NCI-H1694 treated with DMSO at 0.1 percent for 48 hours (cell line): ENCODE data around the gene RCE1.
A peak's percentile ranks its signal among the peaks of the same experiment; 100 is the strongest.

Source experiments
- DNase-seq: peaks from one replicate; lab custom pipeline; 2025; lab: John Stamatoyannopoulos, UW

The RCE1 gene

DNA sequence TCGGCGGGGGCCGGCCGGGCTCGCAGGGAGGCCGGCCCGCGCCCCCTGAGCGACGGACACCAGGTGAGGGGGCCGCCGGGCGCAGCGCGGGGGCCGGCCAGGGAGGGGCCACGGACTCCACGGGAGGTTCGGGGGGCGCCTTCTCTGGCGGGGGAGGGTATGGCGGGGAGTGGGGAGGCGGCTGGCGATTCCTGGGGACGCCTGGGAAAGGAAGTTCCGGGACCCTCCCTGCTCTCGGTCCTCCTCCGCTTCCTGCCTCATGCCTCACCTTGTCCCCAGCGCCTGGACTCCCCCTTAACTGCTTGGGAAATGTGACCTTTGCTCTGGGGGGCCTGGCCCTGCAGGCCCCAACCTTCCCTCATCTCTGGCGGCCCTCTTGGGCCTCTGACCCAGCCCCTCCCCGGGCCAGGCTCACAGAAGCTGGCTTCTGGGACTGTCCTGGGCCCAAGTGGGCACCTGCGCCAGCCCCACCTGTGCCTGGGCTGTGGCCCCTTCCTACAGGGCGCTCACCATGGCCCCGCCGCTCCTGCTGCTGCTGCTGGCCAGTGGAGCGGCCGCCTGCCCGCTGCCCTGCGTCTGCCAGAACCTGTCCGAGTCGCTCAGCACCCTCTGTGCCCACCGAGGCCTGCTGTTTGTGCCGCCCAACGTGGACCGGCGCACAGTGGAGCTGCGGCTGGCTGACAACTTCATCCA, 14.1 kb downstream of the RCE1 start:
- no peak for DNase-seq

GRCh38 chr11:66857927-66858185, 14.6 kb downstream of the RCE1 start:
- DNase-seq, result no peak

DNA sequence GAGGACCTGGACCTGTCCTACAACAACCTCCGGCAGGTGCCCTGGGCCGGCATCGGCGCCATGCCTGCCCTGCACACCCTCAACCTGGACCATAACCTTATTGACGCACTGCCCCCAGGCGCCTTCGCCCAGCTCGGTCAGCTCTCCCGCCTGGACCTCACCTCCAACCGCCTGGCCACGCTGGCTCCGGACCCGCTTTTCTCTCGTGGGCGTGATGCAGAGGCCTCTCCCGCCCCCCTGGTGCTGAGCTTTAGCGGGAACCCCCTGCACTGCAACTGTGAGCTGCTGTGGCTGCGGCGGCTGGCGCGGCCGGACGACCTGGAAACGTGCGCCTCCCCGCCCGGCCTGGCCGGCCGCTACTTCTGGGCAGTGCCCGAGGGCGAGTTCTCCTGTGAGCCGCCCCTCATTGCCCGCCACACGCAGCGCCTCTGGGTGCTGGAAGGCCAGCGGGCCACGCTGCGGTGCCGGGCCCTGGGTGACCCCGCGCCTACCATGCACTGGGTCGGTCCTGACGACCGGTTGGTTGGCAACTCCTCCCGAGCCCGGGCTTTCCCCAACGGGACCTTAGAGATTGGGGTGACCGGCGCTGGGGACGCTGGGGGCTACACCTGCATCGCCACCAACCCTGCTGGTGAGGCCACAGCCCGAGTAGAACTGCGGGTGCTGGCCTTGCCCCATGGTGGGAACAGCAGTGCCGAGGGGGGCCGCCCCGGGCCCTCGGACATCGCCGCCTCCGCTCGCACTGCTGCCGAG, 15.1 kb downstream of the RCE1 start:
- no peak for DNase-seq

DNA sequence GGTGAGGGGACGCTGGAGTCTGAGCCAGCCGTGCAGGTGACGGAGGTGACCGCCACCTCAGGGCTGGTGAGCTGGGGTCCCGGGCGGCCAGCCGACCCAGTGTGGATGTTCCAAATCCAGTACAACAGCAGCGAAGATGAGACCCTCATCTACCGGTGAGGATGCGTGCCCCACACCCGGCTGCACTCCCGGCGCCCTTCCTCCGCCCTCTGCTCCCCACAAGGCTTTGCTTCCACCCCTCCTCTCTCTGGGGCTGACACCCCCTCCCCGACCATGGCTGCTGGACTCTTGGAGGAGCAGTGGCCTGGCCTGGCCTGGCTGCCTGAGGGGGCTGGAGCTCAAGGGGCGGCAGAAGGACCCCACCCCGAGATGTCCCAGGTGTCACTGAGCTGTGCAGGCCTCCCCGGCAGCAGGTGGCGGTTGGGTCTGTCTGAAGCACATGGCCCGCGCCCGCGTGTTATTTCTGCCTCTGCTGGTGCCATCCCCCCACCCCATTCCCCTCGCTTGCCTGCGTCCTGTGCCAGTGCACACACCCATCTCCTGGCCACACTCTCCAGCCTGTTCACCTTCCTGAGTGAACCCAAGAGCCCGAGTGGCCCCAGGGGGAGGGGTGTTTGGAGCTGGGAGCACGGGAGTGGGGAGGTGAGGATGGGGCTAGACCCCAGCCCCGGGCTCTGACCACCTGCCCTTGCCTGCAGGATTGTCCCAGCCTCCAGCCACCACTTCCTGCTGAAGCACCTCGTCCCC, 15.9 kb downstream of the RCE1 start:
- DNase-seq, result no peak

DNA sequence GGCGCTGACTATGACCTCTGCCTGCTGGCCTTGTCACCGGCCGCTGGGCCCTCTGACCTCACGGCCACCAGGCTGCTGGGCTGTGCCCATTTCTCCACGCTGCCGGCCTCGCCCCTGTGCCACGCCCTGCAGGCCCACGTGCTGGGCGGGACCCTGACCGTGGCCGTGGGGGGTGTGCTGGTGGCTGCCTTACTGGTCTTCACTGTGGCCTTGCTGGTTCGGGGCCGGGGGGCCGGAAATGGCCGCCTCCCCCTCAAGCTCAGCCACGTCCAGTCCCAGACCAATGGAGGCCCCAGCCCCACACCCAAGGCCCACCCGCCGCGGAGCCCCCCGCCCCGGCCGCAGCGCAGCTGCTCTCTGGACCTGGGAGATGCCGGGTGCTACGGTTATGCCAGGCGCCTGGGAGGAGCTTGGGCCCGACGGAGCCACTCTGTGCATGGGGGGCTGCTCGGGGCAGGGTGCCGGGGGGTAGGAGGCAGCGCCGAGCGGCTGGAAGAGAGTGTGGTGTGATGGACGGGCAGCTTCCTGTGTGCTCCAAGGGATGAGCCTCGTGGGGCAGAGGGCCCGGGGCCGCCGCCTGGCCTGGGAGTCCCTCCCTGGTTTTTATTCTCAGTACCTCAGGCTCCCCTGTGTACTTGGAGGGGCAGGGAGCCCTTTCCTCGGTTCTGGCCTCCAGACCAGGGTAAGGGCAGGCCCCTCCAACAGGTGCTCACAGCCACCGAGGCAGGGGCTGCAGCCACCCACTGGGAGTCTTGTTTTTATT, 16.6 kb downstream of the RCE1 start:
- no peak for DNase-seq

- DNase-seq, result no peak
Measured at GRCh38 chr11:66860449-66860831, 17.2 kb downstream of the RCE1 start.

DNA sequence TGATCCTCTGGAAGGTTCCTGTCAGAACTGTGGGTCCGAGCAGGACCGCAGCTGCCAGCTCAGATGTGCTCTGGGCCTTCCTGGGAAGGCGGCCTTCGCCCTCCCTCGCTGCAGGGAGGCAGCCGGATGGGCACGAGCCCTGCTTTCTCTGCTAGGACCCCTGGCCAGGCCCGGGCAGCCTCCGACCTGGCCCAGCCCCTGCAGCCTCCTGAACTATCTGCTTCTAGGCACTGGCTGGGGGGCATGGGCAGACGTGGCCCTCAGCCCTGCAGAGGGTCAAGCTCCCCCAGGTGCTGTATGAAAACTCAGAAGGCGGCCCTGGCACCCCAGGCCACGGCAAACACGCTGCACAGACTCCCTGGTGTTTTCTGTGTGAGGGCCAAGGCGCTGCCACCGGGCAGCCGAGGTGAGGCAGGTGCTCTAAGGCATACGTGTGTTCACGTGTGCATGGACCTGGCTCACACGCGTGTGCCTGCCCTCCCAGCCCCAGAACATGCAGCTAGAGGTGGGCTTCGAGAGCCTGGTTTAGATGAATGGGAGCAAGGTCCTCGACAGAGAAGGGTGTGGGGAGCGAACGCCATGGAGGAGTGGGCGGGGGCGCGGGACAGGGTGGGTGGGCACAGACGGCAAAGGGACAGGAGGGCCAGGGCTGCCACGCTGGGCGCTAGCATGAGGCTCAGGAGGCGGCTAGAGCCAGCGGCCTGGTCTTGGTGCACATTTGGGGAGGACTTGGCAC, 18.0 kb downstream of the RCE1 start:
- DNase-seq, result no peak

- no peak for DNase-seq
Measured at GRCh38 chr11:66861774-66862558, 18.7 kb downstream of the RCE1 start.

- DNase-seq, result no peak
Measured at GRCh38 chr11:66862559-66863037, 19.4 kb downstream of the RCE1 start.

- DNase-seq, result no peak
Measured at GRCh38 chr11:66863428-66864125, 20.3 kb downstream of the RCE1 start.

DNA sequence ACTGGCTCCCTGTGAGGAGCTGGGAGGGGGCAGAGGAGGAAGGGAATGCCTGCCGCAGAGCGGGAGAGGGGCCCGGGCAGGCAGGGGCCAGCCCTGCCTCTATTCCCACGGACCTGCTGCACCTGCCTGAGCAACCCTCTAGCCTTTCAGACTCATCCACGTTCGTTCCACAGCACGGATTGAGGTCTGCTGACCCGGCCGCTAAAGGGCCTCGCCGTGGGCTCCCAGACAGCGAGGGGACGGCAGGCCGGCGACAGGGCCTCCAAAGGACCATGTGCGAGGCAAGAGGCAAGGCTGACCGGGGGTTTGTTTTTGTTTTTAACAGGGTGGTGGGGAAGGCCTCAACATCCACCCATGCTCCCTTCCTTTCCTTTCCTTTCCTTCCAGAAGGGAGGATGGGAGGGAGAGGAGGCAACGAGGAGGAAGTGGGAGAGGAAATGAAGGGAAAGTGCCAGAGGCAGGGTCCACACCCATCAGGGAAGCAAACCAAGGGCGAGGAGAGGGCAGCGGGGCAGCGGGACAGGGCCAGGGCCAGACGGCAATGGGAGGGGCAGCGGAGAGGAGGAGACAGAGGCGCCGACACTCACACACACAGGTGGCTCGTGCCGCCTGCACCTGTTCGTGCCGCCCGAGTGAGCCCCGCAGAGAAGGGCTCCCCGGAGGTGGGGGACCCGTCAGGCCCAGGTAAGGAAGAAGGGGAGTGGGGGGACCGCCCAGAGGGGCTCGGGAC, 21.1 kb downstream of the RCE1 start:
- DNase-seq, result no peak

GRCh38 chr11:66864924-66865697, 21.9 kb downstream of the RCE1 start:
- no peak for DNase-seq

DNA sequence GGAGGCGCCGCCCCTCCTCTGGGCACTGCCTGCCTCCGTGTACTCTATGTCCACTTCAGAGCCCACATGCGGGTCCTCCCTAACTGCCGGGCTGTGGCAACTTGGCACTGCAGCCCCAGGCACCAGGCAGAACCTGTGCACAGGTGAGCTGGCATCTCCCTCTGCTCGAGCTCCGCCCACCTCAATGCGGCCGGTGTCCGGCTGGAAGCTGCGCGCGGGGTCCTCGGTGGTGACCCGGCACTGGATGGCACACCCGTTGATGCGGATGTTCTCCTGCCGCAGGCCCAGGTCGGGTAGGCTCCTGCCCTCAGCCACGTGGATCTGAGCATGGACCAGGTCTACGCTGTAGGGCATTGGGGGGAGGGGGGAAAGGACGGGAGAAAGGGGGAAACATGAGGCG, 22.8 kb downstream of the RCE1 start:
- no peak for DNase-seq

DNA sequence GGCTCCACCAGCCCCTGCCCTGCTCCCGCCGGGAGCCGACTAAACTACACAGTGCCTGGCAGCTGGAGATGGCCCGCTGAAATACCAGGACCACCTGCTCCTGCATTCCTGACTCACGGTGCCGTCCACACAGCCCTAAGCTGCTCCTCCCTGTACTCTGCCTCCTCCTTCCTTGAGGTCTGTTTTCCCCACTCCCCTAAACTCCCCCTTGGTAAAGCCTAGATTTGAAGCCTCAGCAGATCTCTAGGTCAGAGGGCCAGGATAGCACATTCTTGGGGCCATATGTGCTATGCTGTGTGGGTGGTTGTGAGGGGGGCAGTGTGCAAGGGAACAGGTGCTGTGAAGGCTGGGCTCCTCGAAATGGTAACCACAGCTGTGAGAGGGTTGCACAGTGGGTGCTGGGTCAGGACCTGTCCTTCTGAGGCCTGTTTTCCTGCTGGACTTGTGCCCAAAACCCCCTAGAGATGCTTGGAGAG, 23.3 kb downstream of the RCE1 start:
- peak; percentile 53 for DNase-seq

GRCh38 chr11:66867425-66868040, 24.3 kb downstream of the RCE1 start:
- DNase-seq, result no peak

DNA sequence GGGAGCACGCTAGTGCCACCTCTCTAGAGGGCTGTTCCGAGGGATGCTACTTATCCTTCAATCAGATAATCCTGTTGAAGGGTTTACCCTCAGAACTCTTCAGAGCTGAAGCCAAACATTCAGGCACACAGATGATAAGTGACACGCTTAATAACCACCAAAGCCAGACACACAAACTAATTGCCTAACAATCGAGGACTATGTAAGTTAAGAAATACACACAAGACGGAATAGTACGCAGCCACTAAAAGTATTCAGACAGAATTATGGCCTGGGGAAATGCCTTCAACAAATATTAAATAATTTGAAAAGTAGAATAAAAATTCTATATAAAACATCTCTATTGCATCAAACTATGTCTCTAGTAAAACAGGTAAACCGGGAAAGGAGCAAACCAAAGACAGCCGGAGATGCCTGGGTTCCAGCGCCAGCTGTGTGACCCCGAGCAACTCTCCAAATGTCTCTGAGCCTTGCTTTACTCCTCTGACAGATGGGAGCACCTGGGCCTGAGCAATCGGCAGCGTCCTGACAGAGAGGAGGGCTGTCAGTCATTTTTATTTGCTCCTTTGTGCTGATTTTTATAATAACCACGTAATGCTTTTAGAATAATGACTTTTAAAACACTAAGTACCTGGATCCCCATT, 25.0 kb downstream of the RCE1 start:
- no peak for DNase-seq

DNA sequence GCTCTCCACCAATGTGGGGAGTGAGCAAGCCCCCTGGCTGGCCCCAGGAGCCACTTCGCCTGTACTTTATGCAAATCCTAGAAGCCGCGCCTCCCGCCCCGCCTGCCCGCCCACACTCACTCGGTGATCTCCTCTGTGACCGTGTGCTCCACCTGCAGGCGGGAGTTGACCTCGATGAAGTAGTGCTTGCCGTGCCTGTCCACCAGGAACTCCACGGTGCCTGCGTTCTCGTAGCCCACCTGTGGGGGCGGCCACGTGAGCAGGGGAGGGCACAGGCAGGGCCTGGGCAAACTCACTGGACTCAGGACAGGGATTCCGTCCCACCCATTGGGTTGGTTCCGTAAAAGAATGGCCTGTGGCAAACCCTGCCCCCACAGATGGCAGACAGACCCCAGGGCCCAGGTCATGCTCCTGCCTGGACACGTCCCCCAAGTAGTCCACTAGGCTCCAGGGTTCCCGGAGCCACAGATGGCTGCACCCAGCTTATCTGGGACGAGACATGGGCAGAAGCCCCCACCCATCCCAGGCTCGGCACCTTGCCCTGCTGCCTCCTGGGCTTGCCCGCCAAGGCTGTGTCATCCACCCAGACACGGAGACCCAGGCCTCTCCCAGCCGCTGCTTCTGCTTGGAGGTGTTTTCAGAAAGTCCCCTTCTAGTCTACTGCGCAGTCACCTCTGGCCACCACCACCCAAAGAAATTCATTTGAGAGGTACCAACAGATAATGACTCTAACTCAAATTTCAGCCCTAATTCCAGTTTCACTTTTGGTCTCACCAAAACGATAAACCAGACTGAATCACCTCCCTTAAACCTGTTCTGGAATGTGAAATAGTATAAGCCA, 25.7 kb downstream of the RCE1 start:
- DNase-seq, result no peak
